Thyroid gland (tissue), 4 donors: Measurements from ENCODE around the gene ZNF407. TPM values are rescaled to one million over a fixed set of nuclear protein-coding genes. Genes with fewer than 3 reads are reported as not detected.

Source experiments
- DNase-seq, 2 donors: peaks; one replicate each; pipeline ENCODE4 v3.0.0-alpha.2; 2019
- H3K27ac ChIP-seq, 3 donors: fragments of 200-600 bp; sonication (generic); 1 replicate in 2 of 3; 2 replicates in 1 of 3; pipeline ENCODE4 v1.5.1; 2016 to 2019; ENCODE audit warnings: mild to moderate bottlenecking in 1 of 3, moderate library complexity in 1 of 3
- H3K27me3 ChIP-seq: fragments of 200-600 bp; sonication (generic); one replicate; pipeline ENCODE4 v1.5.1; 2019
- H3K36me3 ChIP-seq, 2 donors: fragments of 200-600 bp; sonication (generic); one replicate each; pipeline ENCODE4 v1.5.1; 2016 to 2019
- H3K4me1 ChIP-seq, 2 donors: fragments of 200-600 bp; sonication (generic); one replicate each; pipeline ENCODE4 v1.5.1; 2017 to 2019
- H3K4me3 ChIP-seq, 3 donors: fragments of 200-600 bp; sonication (generic); replicated peaks in 1 of 3; 1 replicate in 2 of 3; 2 replicates in 1 of 3; pipeline ENCODE4 v1.5.1; 2016; ENCODE audit warnings: mild to moderate bottlenecking in 1 of 3
- H3K9me3 ChIP-seq: fragments of 200-600 bp; sonication (generic); one replicate; pipeline ENCODE4 v1.5.1; 2017
- POLR2A ChIP-seq, 2 donors: fragments of 450-650 bp; IDR thresholded peaks; one replicate each; pipeline ENCODE4 v1.6.1; 2017; ENCODE audit warnings: antibody characterized with exemption in 2 of 2, mild to moderate bottlenecking in 2 of 2, moderate library complexity in 1 of 2
- WGBS, 2 donors: methylation state at CpG; one replicate each; pipeline ENCODE4 v1.1.5; 2017; 5-methylcytosine and 5-hydroxymethylcytosine counted together
- intact Hi-C: fragments of 100-400 bp; cut with DNase I; formaldehyde crosslinking; loops from one replicate; pipeline ENCODE4 v1.15.1; 2023
- total RNA-seq, 4 donors: library from RNA; depleted of rRNA; stranded (reverse); fragments of >200 nt; gene quantifications; one replicate each; pipeline ENCODE4 v1.2.3, GENCODE V29; 2016
- TF ChIP-seq, protein P1 (sequence below), 6 experiments: fragments of 200-600 bp in 3 of 6; fragments of 450-650 bp in 3 of 6; sonication (generic) in 3 of 6; IDR thresholded peaks; one replicate each; pipeline ENCODE4 v1.5.1; 2016 to 2019; ENCODE audit warnings: antibody characterized with exemption in 6 of 6, mild to moderate bottlenecking in 2 of 6, inconsistent platforms in 1 of 6, moderate library complexity in 1 of 6

ZNF407 gene
- total RNA-seq, 4 donors from 2014 or later, result 20.2 to 40.0 (median 26.4) TPM

DNA sequence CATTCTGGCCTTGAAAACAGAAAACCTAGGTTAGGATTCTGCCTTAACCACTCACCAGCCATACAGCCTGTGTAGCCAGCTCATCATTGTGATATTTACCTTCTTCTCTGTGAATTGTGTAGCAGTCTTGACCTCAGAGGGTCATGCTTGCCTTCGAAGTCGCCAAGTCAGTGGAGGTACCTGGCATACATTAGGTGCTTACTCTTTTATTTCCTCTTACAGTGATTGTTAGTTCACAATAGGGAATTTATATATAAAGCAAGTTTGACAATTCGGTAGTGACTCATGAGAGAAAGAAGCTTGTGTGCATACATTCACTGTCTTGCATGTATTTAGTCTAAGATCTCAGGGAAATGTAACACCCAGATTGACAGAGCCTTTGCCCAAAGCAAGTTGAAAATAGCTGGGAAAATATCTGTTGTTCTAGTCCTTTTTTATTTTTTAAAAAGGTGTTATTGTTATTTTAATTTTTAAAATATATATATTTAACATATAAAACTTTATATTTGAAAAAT, 320.7 kb downstream of the ZNF407 start:
- Histone ChIP-seq H3K4me3 (no peak overlapping the region), H3K36me3 (no peaks in the 10 kb centered on the region), H3K9me3 (no peaks in the 10 kb centered on the region), H3K27ac (no peak overlapping the region), H3K4me1 (no peaks in the 10 kb centered on the region), H3K27me3 (no peaks in the 10 kb centered on the region)
- intact Hi-C loops, result no loop called here
- no peak for DNase-seq
- no peak for TF ChIP-seq POLR2A (IDR thresholded peaks at IDR 0.05)
- TF ChIP-seq, protein P1, sequence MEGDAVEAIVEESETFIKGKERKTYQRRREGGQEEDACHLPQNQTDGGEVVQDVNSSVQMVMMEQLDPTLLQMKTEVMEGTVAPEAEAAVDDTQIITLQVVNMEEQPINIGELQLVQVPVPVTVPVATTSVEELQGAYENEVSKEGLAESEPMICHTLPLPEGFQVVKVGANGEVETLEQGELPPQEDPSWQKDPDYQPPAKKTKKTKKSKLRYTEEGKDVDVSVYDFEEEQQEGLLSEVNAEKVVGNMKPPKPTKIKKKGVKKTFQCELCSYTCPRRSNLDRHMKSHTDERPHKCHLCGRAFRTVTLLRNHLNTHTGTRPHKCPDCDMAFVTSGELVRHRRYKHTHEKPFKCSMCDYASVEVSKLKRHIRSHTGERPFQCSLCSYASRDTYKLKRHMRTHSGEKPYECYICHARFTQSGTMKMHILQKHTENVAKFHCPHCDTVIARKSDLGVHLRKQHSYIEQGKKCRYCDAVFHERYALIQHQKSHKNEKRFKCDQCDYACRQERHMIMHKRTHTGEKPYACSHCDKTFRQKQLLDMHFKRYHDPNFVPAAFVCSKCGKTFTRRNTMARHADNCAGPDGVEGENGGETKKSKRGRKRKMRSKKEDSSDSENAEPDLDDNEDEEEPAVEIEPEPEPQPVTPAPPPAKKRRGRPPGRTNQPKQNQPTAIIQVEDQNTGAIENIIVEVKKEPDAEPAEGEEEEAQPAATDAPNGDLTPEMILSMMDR (IDR thresholded peaks at IDR 0.05), result no peak
- WGBS, 2 donors, result 91 to 95% methylated on average over 3 of the region's 3 CpGs

DNA sequence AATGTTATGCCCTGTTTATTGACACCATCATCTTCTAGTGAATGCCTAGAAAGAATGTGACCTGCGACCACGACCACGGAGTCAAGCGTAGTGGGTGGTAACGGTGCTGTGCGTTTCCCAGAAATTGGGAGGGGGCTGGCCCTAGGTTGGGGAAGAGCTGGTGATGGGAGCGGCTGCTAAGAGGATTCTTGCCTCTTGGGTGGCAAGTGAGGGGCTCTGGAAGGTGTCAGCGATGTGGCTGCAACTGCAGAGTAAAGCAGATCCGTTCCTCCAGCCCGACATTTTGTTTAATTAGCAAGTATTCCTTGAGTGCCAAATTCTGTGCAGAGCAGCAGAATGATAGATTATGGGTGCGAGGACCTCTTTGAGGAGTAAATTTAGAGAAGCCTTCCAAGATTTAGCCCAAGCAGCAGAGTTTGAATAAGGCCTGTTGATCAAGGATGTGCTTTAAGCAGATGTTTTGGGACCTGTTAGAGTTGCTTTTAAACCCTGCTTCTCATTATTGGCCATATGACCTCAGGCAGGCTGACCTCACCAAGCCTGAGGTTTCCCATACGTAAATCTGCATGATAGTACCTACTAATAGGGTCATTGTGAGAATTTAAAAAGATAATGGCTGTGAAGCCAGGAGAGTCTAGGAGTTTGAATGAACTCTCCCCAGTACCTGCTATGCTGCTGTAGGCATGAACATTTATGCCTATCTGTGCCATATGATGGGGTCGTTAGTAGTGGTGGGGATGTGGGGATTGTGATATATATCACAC, 323.6 kb downstream of the ZNF407 start:
- DNase-seq, result no peak
- Histone ChIP-seq H3K9me3 (no peaks in the 10 kb centered on the region), H3K27ac (no peak overlapping the region), H3K27me3 (no peaks in the 10 kb centered on the region), H3K36me3 (no peaks in the 10 kb centered on the region), H3K4me1 (no peaks in the 10 kb centered on the region), H3K4me3 (no peak overlapping the region)
- WGBS, 2 donors, result 93 to 94% methylated on average over 13 of the region's 13 CpGs
- TF ChIP-seq, protein P1 (IDR thresholded peaks at IDR 0.05), result no peak
- TF ChIP-seq POLR2A (IDR thresholded peaks at IDR 0.05), result no peak
- intact Hi-C loops, result no loop called here

DNA sequence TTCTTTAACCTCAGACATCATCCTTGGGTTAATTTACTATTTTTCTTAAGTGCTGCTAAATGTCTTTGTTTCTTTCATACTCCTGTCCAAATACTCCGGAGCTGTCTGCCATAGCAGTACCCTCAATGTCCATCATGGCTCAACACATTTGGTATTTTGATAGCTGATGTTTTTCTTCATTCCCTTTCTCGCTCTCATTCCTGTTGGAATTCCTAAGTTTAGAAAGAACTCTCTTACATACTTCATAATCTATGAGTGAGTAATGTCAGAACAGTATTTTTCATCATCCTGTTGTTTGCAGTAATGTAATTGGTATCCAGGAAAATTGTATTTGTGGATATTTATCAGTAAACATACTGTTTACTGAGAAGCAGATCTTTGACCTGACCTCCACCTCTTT, 328.4 kb downstream of the ZNF407 start:
- Histone ChIP-seq H3K4me3 (no peak overlapping the region), H3K27ac (no peak overlapping the region), H3K9me3 (no peaks in the 10 kb centered on the region), H3K4me1 (no peaks in the 10 kb centered on the region), H3K27me3 (no peaks in the 10 kb centered on the region), H3K36me3 (no peaks in the 10 kb centered on the region)
- no peak for TF ChIP-seq POLR2A (IDR thresholded peaks at IDR 0.05)
- TF ChIP-seq, protein P1 (IDR thresholded peaks at IDR 0.05), result no peak
- intact Hi-C loops, result no loop called here
- no peak for DNase-seq
- 95 to 98% methylated on average over 2 of the region's 2 CpGs for WGBS, 2 donors

DNA sequence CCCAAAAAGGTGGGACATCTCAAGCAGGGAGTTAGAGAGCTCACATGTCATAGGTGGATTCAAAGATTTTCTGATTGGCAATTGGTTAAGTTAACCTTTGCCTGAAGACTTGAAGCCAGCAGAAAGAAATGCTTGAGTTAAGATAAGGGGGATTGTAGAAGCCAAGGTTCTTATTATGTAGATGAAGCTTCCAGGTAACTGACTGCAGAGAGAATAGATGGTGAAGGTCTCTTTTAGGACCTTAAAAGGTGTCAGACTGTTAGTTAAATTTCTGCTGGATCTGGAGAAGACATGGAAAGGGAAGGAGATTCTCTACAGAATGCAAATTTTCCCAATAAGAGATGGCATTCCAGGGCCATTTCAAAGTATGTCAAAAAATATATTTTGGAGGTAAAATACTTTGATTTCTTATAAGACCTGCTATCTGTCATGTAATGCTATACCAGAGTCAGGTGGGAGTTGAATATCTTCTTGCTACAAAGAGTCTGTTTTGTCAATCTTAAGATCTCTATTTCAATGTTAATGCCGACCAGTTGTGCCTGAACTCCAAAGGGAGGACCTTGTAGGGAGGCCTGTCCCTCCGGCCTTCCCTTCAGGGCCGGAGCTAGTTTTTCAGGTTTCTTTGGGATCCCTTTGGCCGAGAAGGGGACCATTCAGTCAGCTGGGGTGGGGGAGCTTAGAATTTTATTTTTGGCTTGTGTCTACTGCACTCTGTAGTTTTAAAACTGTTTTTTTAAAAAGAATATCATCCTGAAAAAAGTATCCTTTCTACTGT, 330.7 kb downstream of the ZNF407 start:
- DNase-seq, result no peak
- Histone ChIP-seq H3K36me3 (no peaks in the 10 kb centered on the region), H3K27ac (no peak overlapping the region), H3K9me3 (no peaks in the 10 kb centered on the region), H3K27me3 (no peaks in the 10 kb centered on the region), H3K4me1 (no peaks in the 10 kb centered on the region), H3K4me3 (no peak overlapping the region)
- intact Hi-C loops, result no loop called here
- TF ChIP-seq, protein P1 (IDR thresholded peaks at IDR 0.05), result no peak
- WGBS, 2 donors, result 95 to 96% methylated on average over 4 of the region's 4 CpGs

DNA sequence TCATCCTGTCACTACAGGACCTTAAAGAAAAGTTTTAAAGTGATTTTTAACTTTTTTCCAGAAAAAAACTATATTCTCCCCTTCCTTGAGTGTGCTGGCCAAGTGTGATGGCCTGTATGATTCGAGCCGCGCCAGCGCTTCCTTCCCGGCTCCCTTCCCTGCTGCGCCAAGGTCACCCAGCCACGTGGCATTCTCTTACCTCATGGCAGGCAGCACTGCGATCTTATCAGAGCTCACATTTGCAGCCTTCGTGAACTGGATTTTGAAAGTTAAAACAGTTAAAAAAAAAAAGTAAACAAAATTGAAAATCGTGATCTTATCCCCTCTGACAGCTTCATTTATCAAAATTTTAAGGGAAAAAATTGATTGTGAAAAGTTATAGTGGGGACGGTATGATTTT, 331.4 kb downstream of the ZNF407 start:
- H3K4me1 ChIP-seq, result no peaks in the 10 kb centered on the region
- no peak overlapping the region for H3K4me3 ChIP-seq
- no peaks in the 10 kb centered on the region for H3K36me3 ChIP-seq
- WGBS, 2 donors, result 83 to 90% methylated on average over 11 of the region's 11 CpGs
- no peaks in the 10 kb centered on the region for H3K9me3 ChIP-seq
- H3K27me3 ChIP-seq, result no peaks in the 10 kb centered on the region
- H3K27ac ChIP-seq, result no peak overlapping the region
- DNase-seq, result no peak
- no peak for TF ChIP-seq POLR2A (IDR thresholded peaks at IDR 0.05)
- TF ChIP-seq, protein P1 (IDR thresholded peaks at IDR 0.05), result no peak
- intact Hi-C loops, result no loop called here
